Chondrocyte (in vitro differentiated cells): Measurements from ENCODE around the gene TCERG1L. TPM values are rescaled to one million over a fixed set of nuclear protein-coding genes. Genes with fewer than 3 reads are reported as not detected.
"Not testable (repeated sequence)": the region's sequence is repeated elsewhere in the genome, so short reads cannot be mapped to it uniquely, and the experiment has no call there.

ENCODE experiments used
- DNase-seq: peaks from one replicate; pipeline ENCODE4 v3.0.0; 2021; ENCODE audit warnings: mixed read lengths, low spot score
- H3K27ac Mint-ChIP-seq: one replicate; pipeline ENCODE4 v1.8.0; 2021; ENCODE audit warnings: mild to moderate bottlenecking, moderate library complexity, mixed read lengths; ENCODE audit not compliant: unreplicated experiment
- H3K27me3 Mint-ChIP-seq: 2 replicates; pipeline ENCODE4 v1.8.0; 2021; ENCODE audit warnings: low read depth, mixed read lengths
- H3K36me3 Mint-ChIP-seq: 2 replicates; pipeline ENCODE4 v1.8.0; 2021; ENCODE audit warnings: low read depth, mixed read lengths
- H3K4me1 Mint-ChIP-seq: 2 replicates; pipeline ENCODE4 v1.8.0; 2021; ENCODE audit warnings: low read depth, mild to moderate bottlenecking, mixed read lengths
- H3K4me3 Mint-ChIP-seq: one replicate; pipeline ENCODE4 v1.8.0; 2021; ENCODE audit warnings: mild to moderate bottlenecking, moderate library complexity, mixed read lengths; ENCODE audit not compliant: unreplicated experiment
- H3K9me3 Mint-ChIP-seq: 2 replicates; pipeline ENCODE4 v1.8.0; 2021; ENCODE audit warnings: low read depth, mixed read lengths
- CTCF ChIP-seq: fragments of 200-600 bp; sonication (generic); IDR thresholded peaks from 2 replicates; pipeline ENCODE4 v1.5.0; 2021; ENCODE audit warnings: antibody characterized with exemption, mild to moderate bottlenecking, moderate library complexity
- total RNA-seq: library from RNA; stranded (reverse); gene quantifications from 3 replicates; pipeline ENCODE4 v1.2.1, GENCODE V29; 2021

Gene TCERG1L
- total RNA-seq, 1 donor from 2014 or later, result not detected

GRCh38 chr10:131079314-131079713 lies 232.2 kb downstream of the TCERG1L start:
- no peak overlapping the region for H3K4me3 Mint-ChIP-seq
- no peak overlapping the region for H3K27ac Mint-ChIP-seq
- no peaks in the 10 kb centered on the region for H3K36me3 Mint-ChIP-seq
- no peaks in the 10 kb centered on the region for H3K27me3 Mint-ChIP-seq
- H3K4me1 Mint-ChIP-seq, result no peaks in the 10 kb centered on the region
- no peak for TF ChIP-seq CTCF
- no peak for DNase-seq
- peaks cover 30% of the 10 kb centered on the region for H3K9me3 Mint-ChIP-seq

GRCh38 chr10:131078882-131079280 lies 232.6 kb downstream of the TCERG1L start:
- not testable (repeated sequence) for H3K36me3 Mint-ChIP-seq, H3K4me1 Mint-ChIP-seq, H3K4me3 Mint-ChIP-seq, H3K27ac Mint-ChIP-seq, H3K27me3 Mint-ChIP-seq, DNase-seq
- peaks cover 34% of the 10 kb centered on the region for H3K9me3 Mint-ChIP-seq

DNA sequence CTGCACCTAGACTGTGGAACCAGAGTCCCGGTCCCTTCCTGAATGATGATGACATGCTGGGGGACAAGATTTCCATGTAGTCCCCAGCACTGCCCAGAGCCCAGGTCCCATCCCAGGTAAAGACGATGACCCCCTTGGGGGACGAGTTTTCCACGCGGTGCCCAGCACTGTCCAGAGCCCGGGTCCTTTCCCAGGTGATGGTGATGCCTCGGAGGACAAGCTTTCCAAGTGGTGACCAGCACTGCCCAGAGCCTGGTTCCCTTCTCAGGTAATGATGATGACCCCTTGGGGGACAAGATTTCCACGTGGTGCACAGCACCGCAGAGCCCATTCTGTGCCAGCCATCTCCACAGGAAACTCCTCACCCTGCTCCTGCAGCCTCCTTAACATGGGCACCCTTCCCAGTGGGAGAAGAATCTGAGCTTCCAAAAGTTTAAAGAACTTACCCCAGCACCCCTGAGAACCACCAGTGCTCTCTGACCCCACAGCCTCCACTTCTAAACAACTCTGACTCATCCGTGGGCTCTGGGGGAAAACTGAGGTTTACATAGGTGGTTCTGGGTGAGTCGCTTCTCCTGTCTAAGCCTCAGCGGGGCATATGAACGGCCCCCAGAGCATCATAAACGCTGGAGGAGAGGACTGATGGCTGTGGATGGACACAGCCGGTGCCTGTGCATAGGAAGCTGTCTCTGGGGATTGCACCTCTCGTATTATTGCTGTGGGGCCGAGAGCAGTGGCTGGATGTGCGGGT lies 233.2 kb downstream of the TCERG1L start:
- peaks cover 32% of the 10 kb centered on the region for H3K9me3 Mint-ChIP-seq
- DNase-seq, result no peak
- H3K4me1 Mint-ChIP-seq, result no peaks in the 10 kb centered on the region
- no peak overlapping the region for H3K4me3 Mint-ChIP-seq
- H3K36me3 Mint-ChIP-seq, result no peaks in the 10 kb centered on the region
- no peak overlapping the region for H3K27ac Mint-ChIP-seq
- H3K27me3 Mint-ChIP-seq, result no peaks in the 10 kb centered on the region
- TF ChIP-seq CTCF, result no peak

GRCh38 chr10:131077724-131078123 lies 233.8 kb downstream of the TCERG1L start:
- Mint-ChIP-seq H3K9me3 (peaks cover 28% of the 10 kb centered on the region), H3K27me3 (no peaks in the 10 kb centered on the region), H3K36me3 (no peaks in the 10 kb centered on the region), H3K4me1 (no peaks in the 10 kb centered on the region), H3K27ac (no peak overlapping the region), H3K4me3 (no peak overlapping the region)
- DNase-seq, result no peak
- no peak for TF ChIP-seq CTCF

GRCh38 chr10:131077031-131077430 lies 234.5 kb downstream of the TCERG1L start:
- no peak for TF ChIP-seq CTCF
- Mint-ChIP-seq H3K4me1 (no peaks in the 10 kb centered on the region), H3K9me3 (peaks cover 28% of the 10 kb centered on the region), H3K4me3 (no peak overlapping the region), H3K27ac (no peak overlapping the region), H3K27me3 (no peaks in the 10 kb centered on the region), H3K36me3 (no peaks in the 10 kb centered on the region)
- DNase-seq, result no peak

- TF ChIP-seq CTCF, result no peak
- H3K36me3 Mint-ChIP-seq, result no peaks in the 10 kb centered on the region
- H3K4me1 Mint-ChIP-seq, result no peaks in the 10 kb centered on the region
- H3K27ac Mint-ChIP-seq, result no peak overlapping the region
- H3K9me3 Mint-ChIP-seq, result peaks cover 26% of the 10 kb centered on the region
- no peak for DNase-seq
- H3K27me3 Mint-ChIP-seq, result no peaks in the 10 kb centered on the region
- H3K4me3 Mint-ChIP-seq, result no peak overlapping the region
Measured at GRCh38 chr10:131076356-131076755, 235.2 kb downstream of the TCERG1L start.
